HepG2 (cell line): Measurements from ENCODE around the gene MED13. TPM values are rescaled to one million over a fixed set of nuclear protein-coding genes. Genes with fewer than 3 reads are reported as not detected.

Experiments used
- ATAC-seq: fragments of 200-7000 bp; cut with Tn5 transposase; 3 replicates; pipeline ENCODE4 v1.9.1; 2020; ENCODE audit warnings: mild to moderate bottlenecking, moderate library complexity
- BruUV-seq: library from RNA; stranded (reverse); fragments of 400-500 nt; replicated peaks from 2 replicates; lab custom pipeline; 2021; lab: Mats Ljungman, UMichigan
- CTCF ChIA-PET: fragments of 300-600 bp; formaldehyde crosslinking; extraction: SDS; loops from one replicate; lab custom pipeline; 2021; ENCODE audit warnings: low total read pairs, inconsistent platforms, low intra/inter-chr PET ratio; lab: Yijun Ruan, JAX
- POLR2A ChIA-PET: fragments of 350-600 bp; sonication (Branson Sonifier 250); formaldehyde crosslinking; loops from one replicate; lab custom pipeline; 2020; ENCODE audit warnings: antibody characterized with exemption, inconsistent platforms; lab: Yijun Ruan, JAX
- DNase-seq: peaks from one replicate; pipeline ENCODE4 v3.0.0-alpha.2; 2015; ENCODE audit warnings: low spot score
- FAIRE-seq: peaks from 3 replicates; lab custom pipeline; 2011; peaks lifted over from hg19 to GRCh38; lab: Jason Lieb, UNC
- H2AFZ ChIP-seq: one replicate; pipeline ENCODE4 v1.6.1; 2011; ENCODE audit warnings: low read length, inconsistent platforms
- H3K27ac ChIP-seq: fragments of 300-600 bp; 3 replicates; pipeline ENCODE4 v1.8.0; 2011; ENCODE audit warnings: mixed run types, mild to moderate bottlenecking, mixed read lengths, low read length, inconsistent platforms; ENCODE audit not compliant: insufficient read depth; ENCODE audit errors: extremely low read length
- H3K27me3 ChIP-seq, 2 experiments: fragments of 200-600 bp in 1 of 2; 2 replicates in 1 of 2; 3 replicates in 1 of 2; pipeline versions ENCODE4 v1.6.0 to v1.8.0; 2011; ENCODE audit warnings: low read length in 2 of 2, mild to moderate bottlenecking in 2 of 2, moderate library complexity in 2 of 2, inconsistent platforms in 1 of 2; ENCODE audit not compliant: insufficient read depth in 2 of 2, control insufficient read depth in 1 of 2
- H3K36me3 ChIP-seq, 2 experiments: fragments of 200-600 bp in 1 of 2; replicated peaks in 1 of 2; 2 replicates in 1 of 2; 3 replicates in 1 of 2; pipeline versions ENCODE4 v1.5.1 to v1.8.0; 2011; ENCODE audit warnings: low read length in 2 of 2, inconsistent platforms in 1 of 2; ENCODE audit not compliant: insufficient read depth in 2 of 2, control insufficient read depth in 1 of 2
- H3K4me1 ChIP-seq: 2 replicates; pipeline ENCODE4 v1.5.1; 2012; ENCODE audit warnings: low read length, inconsistent platforms; ENCODE audit not compliant: insufficient read depth
- H3K4me2 ChIP-seq: 2 replicates; pipeline ENCODE4 v1.6.0; 2011; ENCODE audit warnings: low read depth, low read length, inconsistent platforms
- H3K4me3 ChIP-seq, 3 experiments: fragments of 200-600 bp in 1 of 3; sonication (generic), shearing (Covaris generic) in 1 of 3; replicated peaks in 1 of 3; 2 replicates each; pipeline ENCODE4 v1.5.1; 2011 to 2016; ENCODE audit warnings: low read length in 3 of 3, inconsistent platforms in 2 of 3, low read depth in 2 of 3, mild to moderate bottlenecking in 2 of 3, control low read depth in 1 of 3, mixed read lengths in 1 of 3; ENCODE audit not compliant: insufficient read depth in 1 of 3
- H3K79me2 ChIP-seq: one replicate; pipeline ENCODE4 v1.6.1; 2011; ENCODE audit warnings: low read length, inconsistent platforms; ENCODE audit not compliant: insufficient read depth
- H3K9ac ChIP-seq: 2 replicates; pipeline ENCODE4 v1.6.0; 2011; ENCODE audit warnings: mild to moderate bottlenecking, low read depth, low read length, inconsistent platforms; ENCODE audit not compliant: insufficient read depth
- H3K9me3 ChIP-seq: 2 replicates; pipeline ENCODE4 v1.5.1; 2012; ENCODE audit warnings: mild to moderate bottlenecking, low read length
- H4K20me1 ChIP-seq: 2 replicates; pipeline ENCODE4 v1.6.0; 2011; ENCODE audit warnings: inconsistent platforms, mild to moderate bottlenecking, low read length, moderate library complexity; ENCODE audit not compliant: insufficient read depth
- CHCHD3 ChIP-seq: sonication (generic); formaldehyde crosslinking; IDR thresholded peaks from 2 replicates; pipeline ENCODE4 v1.8.0; 2022; ENCODE audit warnings: mild to moderate bottlenecking, missing genetic modification reagents, moderate library complexity
- DPF2 ChIP-seq: sonication (generic); formaldehyde crosslinking; IDR thresholded peaks from 2 replicates; pipeline ENCODE4 v1.4.0; 2020; ENCODE audit warnings: mild to moderate bottlenecking, low read depth, missing genetic modification reagents, borderline replicate concordance
- MEIS2 ChIP-seq: sonication (generic); formaldehyde crosslinking; IDR thresholded peaks from 2 replicates; pipeline ENCODE4 v1.9.0; 2021; ENCODE audit warnings: mild to moderate bottlenecking, missing genetic modification reagents
- REL ChIP-seq: sonication (generic); formaldehyde crosslinking; conservative IDR thresholded peaks from 2 replicates; pipeline ENCODE4 v1.8.0; 2022; ENCODE audit warnings: mild to moderate bottlenecking, missing genetic modification reagents, moderate library complexity
- RXRA ChIP-seq: sonication (generic); formaldehyde crosslinking; IDR thresholded peaks from 2 replicates; pipeline ENCODE4 v1.5.1; 2020; ENCODE audit warnings: missing genetic modification reagents
- SALL1 ChIP-seq: sonication (generic); formaldehyde crosslinking; IDR thresholded peaks from 2 replicates; pipeline ENCODE4 v1.8.0; 2022; ENCODE audit warnings: mild to moderate bottlenecking, missing genetic modification reagents
- TAF15 ChIP-seq: fragments of 200-400 bp; formaldehyde crosslinking; IDR thresholded peaks from one replicate; pipeline ENCODE4 v1.6.1; 2018; ENCODE audit warnings: mild to moderate bottlenecking, low read depth, low read length; ENCODE audit not compliant: poor library complexity, severe bottlenecking
- ZNF34 ChIP-seq: sonication (generic); formaldehyde crosslinking; IDR thresholded peaks from 2 replicates; pipeline ENCODE4 v1.4.0; 2020; ENCODE audit warnings: mild to moderate bottlenecking, missing genetic modification reagents, borderline replicate concordance
- WGBS: methylation state at CpG from one replicate; pipeline ENCODE4 v1.1.6; 2017; ENCODE audit warnings: low lambda C conversion rate; 5-methylcytosine and 5-hydroxymethylcytosine counted together
- in situ Hi-C: cut with HindIII; loops from 2 replicates; pipeline ENCODE4 v1.10.0; 2017; ENCODE audit warnings: low pct_unique_long_range_greater_than_20kb; ENCODE audit not compliant: extremely low pct_ligation_motif_present
- intact Hi-C: fragments of 100-400 bp; cut with micrococcal nuclease; formaldehyde crosslinking; loops from one replicate; pipeline ENCODE4 v1.10.0; 2022; ENCODE audit not compliant: unreplicated experiment
- polyA plus RNA-seq, 8 experiments: library from polyadenylated mRNA; depleted of rRNA in 3 of 8; stranded (reverse) in 7 of 8; unstranded in 1 of 8; fragments of >200 nt; fragmentation: Illumina TruSeq in 4 of 8; extraction: Trizol in 4 of 8; gene quantifications; 2 replicates each; pipeline versions ENCODE4 v1.2.1 to v1.2.3, GENCODE V29; 2011 to 2016; ENCODE audit warnings: low read depth in 4 of 8, missing spikeins in 1 of 8, mixed read lengths in 1 of 8; ENCODE audit not compliant: insufficient read depth in 1 of 8
- total RNA-seq, 5 experiments: library from RNA; depleted of rRNA; stranded (reverse); fragments of >200 nt; fragmentation: Illumina TruSeq; extraction: Trizol; gene quantifications; 2 replicates each; pipeline ENCODE4 v1.2.3, GENCODE V29; 2016; ENCODE audit warnings: low read depth in 1 of 5
- TF ChIP-seq, protein P1 (sequence below): sonication (generic); formaldehyde crosslinking; IDR thresholded peaks from 2 replicates; pipeline ENCODE4 v1.4.0; 2020; ENCODE audit warnings: mild to moderate bottlenecking, missing genetic modification reagents
- TF ChIP-seq, protein P2 (sequence below): sonication (generic); formaldehyde crosslinking; IDR thresholded peaks from 2 replicates; pipeline ENCODE4 v1.4.0; 2020; ENCODE audit warnings: mild to moderate bottlenecking, missing genetic modification reagents
- TF ChIP-seq, protein P3 (sequence below): sonication (generic); formaldehyde crosslinking; IDR thresholded peaks from 2 replicates; pipeline ENCODE4 v1.4.0; 2020; ENCODE audit warnings: missing genetic modification reagents
- TF ChIP-seq, protein P4 (sequence below): sonication (generic); formaldehyde crosslinking; IDR thresholded peaks from 2 replicates; pipeline ENCODE4 v1.4.0; 2020; ENCODE audit warnings: missing genetic modification reagents

The MED13 gene
- total and polyA plus RNA-seq, 2 of the 13 experiments (the other 11 are each of a cell fraction or from before 2014, with no cell fraction given), result 27.4 to 69.1 TPM

DNA sequence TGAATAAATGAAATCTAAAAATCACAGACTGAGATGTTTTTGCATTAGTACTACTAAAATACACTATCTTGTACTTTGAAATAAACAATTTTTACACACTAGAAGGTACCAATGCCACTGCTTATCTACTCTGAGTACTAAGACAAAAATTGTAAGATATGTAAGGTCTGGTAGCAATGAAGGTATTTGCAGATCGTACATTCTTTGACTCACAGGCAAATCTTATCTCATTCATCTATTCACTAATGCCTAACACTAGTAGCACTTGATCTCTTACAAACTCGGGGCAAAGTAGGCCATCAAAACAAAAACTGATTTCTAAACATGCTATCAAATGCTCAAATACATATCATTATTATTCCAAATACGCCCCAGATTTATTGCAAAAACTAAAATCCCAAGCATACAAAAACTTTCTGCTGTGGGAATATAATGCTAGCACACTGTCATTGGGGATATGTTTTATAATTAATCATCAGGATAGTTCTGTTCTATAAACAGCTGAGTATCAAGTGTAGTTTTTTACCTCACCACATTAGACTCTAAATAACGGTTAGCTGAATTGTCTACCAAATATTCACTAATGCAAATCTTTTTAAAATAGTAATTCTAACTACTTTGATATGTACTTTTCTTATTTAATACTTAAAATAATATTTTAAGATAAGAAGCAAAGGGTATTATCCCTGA lies 68.0 kb downstream of the MED13 start:
- Histone ChIP-seq H3K4me1 (no peaks in the 10 kb centered on the region), H3K4me3 (no peak overlapping the region), H2AFZ (no peak overlapping the region), H3K27ac (no peak overlapping the region), H3K9me3 (no peaks in the 10 kb centered on the region), H3K36me3 (peaks cover 11 to 49% of the 10 kb centered on the region in 2 experiments), H3K79me2 (peaks cover 17% of the 10 kb centered on the region), H3K4me2 (no peak overlapping the region), H4K20me1 (no peaks in the 10 kb centered on the region; the same call in 1 of the 2 replicates), H3K27me3 (no peaks in the 10 kb centered on the region; a peak in 1 of 5 replicates), H3K9ac (no peak overlapping the region)
- FAIRE-seq, result no peak
- POLR2A ChIA-PET, result no interaction called here
- WGBS, result 91% methylated on average over 4 of the region's 4 CpGs
- in situ Hi-C loops (no loop called here), intact Hi-C loops (loop anchor here (5.0 kb wide), 1 partner anchor 110 kb away; no protein-coding TSS in a partner anchor)
- ATAC-seq, result no peak
- BruUV-seq, result no TSS peak
- no peak for DNase-seq
- no peak for TF ChIP-seq MEIS2 (CRISPR knock-in tag)
- TF ChIP-seq, protein P1, sequence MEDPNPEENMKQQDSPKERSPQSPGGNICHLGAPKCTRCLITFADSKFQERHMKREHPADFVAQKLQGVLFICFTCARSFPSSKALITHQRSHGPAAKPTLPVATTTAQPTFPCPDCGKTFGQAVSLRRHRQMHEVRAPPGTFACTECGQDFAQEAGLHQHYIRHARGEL (CRISPR knock-in tag), result no peak
- TF ChIP-seq DPF2, result no peak
- TF ChIP-seq, protein P2, sequence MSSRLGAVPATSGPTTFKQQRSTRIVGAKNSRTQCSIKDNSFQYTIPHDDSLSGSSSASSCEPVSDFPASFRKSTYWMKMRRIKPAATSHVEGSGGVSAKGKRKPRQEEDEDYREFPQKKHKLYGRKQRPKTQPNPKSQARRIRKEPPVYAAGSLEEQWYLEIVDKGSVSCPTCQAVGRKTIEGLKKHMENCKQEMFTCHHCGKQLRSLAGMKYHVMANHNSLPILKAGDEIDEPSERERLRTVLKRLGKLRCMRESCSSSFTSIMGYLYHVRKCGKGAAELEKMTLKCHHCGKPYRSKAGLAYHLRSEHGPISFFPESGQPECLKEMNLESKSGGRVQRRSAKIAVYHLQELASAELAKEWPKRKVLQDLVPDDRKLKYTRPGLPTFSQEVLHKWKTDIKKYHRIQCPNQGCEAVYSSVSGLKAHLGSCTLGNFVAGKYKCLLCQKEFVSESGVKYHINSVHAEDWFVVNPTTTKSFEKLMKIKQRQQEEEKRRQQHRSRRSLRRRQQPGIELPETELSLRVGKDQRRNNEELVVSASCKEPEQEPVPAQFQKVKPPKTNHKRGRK, result no peak
- TF ChIP-seq, protein P3, sequence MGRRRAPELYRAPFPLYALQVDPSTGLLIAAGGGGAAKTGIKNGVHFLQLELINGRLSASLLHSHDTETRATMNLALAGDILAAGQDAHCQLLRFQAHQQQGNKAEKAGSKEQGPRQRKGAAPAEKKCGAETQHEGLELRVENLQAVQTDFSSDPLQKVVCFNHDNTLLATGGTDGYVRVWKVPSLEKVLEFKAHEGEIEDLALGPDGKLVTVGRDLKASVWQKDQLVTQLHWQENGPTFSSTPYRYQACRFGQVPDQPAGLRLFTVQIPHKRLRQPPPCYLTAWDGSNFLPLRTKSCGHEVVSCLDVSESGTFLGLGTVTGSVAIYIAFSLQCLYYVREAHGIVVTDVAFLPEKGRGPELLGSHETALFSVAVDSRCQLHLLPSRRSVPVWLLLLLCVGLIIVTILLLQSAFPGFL (CRISPR knock-in tag), result no peak
- TF ChIP-seq CHCHD3 (CRISPR knock-in tag), result no peak
- TF ChIP-seq ZNF34 (CRISPR knock-in tag), result no peak
- TF ChIP-seq TAF15, result no peak
- TF ChIP-seq RXRA (CRISPR knock-in tag), result no peak
- TF ChIP-seq SALL1, result no peak
- TF ChIP-seq, protein P4, sequence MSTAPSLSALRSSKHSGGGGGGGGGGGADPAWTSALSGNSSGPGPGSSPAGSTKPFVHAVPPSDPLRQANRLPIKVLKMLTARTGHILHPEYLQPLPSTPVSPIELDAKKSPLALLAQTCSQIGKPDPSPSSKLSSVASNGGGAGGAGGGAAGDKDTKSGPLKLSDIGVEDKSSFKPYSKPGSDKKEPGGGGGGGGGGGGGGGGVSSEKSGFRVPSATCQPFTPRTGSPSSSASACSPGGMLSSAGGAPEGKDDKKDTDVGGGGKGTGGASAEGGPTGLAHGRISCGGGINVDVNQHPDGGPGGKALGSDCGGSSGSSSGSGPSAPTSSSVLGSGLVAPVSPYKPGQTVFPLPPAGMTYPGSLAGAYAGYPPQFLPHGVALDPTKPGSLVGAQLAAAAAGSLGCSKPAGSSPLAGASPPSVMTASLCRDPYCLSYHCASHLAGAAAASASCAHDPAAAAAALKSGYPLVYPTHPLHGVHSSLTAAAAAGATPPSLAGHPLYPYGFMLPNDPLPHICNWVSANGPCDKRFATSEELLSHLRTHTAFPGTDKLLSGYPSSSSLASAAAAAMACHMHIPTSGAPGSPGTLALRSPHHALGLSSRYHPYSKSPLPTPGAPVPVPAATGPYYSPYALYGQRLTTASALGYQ, result no peak
- TF ChIP-seq REL, result no peak
- CTCF ChIA-PET, result no interaction called here
